NCI-H1694 treated with DMSO at 0.1 percent for 48 hours (cell line): ENCODE results near the gene DBNDD1.
"Not testable (repeated sequence)": the region's sequence is repeated elsewhere in the genome, so short reads cannot be mapped to it uniquely, and the experiment has no call there.

Source experiments
- DNase-seq: peaks from one replicate; lab custom pipeline; 2025; lab: John Stamatoyannopoulos, UW

DBNDD1 gene

GRCh38 chr16:90011508-90011819, 7.8 kb downstream of the DBNDD1 start:
- DNase-seq = no peak

GRCh38 chr16:90010676-90011507, 8.4 kb downstream of the DBNDD1 start:
- no peak for DNase-seq

- no peak for DNase-seq
Measured at GRCh38 chr16:90009172-90009899, 9.9 kb downstream of the DBNDD1 start.

GRCh38 chr16:90008708-90009145, 10.5 kb downstream of the DBNDD1 start:
- DNase-seq = no peak

GRCh38 chr16:90007635-90008234, 11.5 kb downstream of the DBNDD1 start:
- not testable (repeated sequence) for DNase-seq

- DNase-seq = no peak
Measured at GRCh38 chr16:90007015-90007414, 12.2 kb downstream of the DBNDD1 start.

- DNase-seq = no peak
Measured at GRCh38 chr16:90005956-90006663, 13.1 kb downstream of the DBNDD1 start.

GRCh38 chr16:90004577-90004976, 14.7 kb downstream of the DBNDD1 start:
- no peak for DNase-seq

GRCh38 chr16:90002759-90003158, 16.5 kb downstream of the DBNDD1 start:
- DNase-seq = no peak

GRCh38 chr16:90001761-90002503, 17.3 kb downstream of the DBNDD1 start:
- no peak for DNase-seq

- no peak for DNase-seq
Measured at GRCh38 chr16:90000733-90001427, 18.4 kb downstream of the DBNDD1 start.

GRCh38 chr16:89999831-90000574, 19.3 kb downstream of the DBNDD1 start:
- DNase-seq = no peak

- DNase-seq = no peak
Measured at GRCh38 chr16:89996178-89996489, 23.1 kb downstream of the DBNDD1 start.

- not testable (repeated sequence) for DNase-seq
Measured at GRCh38 chr16:89995475-89996177, 23.6 kb downstream of the DBNDD1 start.

- not testable (repeated sequence) for DNase-seq
Measured at GRCh38 chr16:89994721-89995474, 24.4 kb downstream of the DBNDD1 start.

GRCh38 chr16:89994389-89994720, 24.9 kb downstream of the DBNDD1 start:
- no peak for DNase-seq

- no peak for DNase-seq
Measured at GRCh38 chr16:89993971-89994370, 25.3 kb downstream of the DBNDD1 start.

- DNase-seq = no peak
Measured at GRCh38 chr16:89993377-89993776, 25.9 kb downstream of the DBNDD1 start.

- no peak for DNase-seq
Measured at GRCh38 chr16:89990799-89991198, 28.5 kb downstream of the DBNDD1 start.
